Loucy (cell line): ENCODE data around the gene RIMKLB.

Source experiments
- H2AFZ ChIP-seq: fragments of 200-600 bp; sonication (generic); 2 replicates; pipeline ENCODE4 v1.6.0; 2016; ENCODE audit warnings: antibody characterized with exemption, mild to moderate bottlenecking, low read length, moderate library complexity
- H3F3A ChIP-seq: fragments of 200-600 bp; 2 replicates; pipeline ENCODE4 v1.6.0; 2016; ENCODE audit warnings: antibody characterized with exemption, low read depth, mild to moderate bottlenecking
- H3K27me3 ChIP-seq: fragments of 200-600 bp; sonication (generic); 2 replicates; pipeline ENCODE4 v1.6.1; 2014; ENCODE audit warnings: low read length, mild to moderate bottlenecking; ENCODE audit not compliant: insufficient read depth, poor library complexity, severe bottlenecking
- H3K36me3 ChIP-seq: fragments of 200-600 bp; sonication (generic); 2 replicates; pipeline ENCODE4 v1.6.1; 2016; ENCODE audit warnings: low read length; ENCODE audit not compliant: insufficient read depth
- H3K4me1 ChIP-seq: fragments of 200-600 bp; sonication (generic); 2 replicates; pipeline ENCODE4 v1.5.1; 2014; ENCODE audit warnings: low read length, mild to moderate bottlenecking; ENCODE audit not compliant: insufficient read depth, poor library complexity, severe bottlenecking
- H3K4me2 ChIP-seq: fragments of 200-600 bp; sonication (generic); 2 replicates; pipeline ENCODE4 v1.6.0; 2014; ENCODE audit warnings: antibody characterized with exemption, low read length, low read depth, mild to moderate bottlenecking; ENCODE audit not compliant: poor library complexity, severe bottlenecking
- H3K4me3 ChIP-seq: fragments of 200-600 bp; sonication (generic); 2 replicates; pipeline ENCODE4 v1.5.1; 2014; ENCODE audit warnings: low read length, mild to moderate bottlenecking, mixed read lengths; ENCODE audit not compliant: poor library complexity, severe bottlenecking
- H3K79me2 ChIP-seq: fragments of 200-600 bp; sonication (generic); 2 replicates; pipeline ENCODE4 v1.6.1; 2014; ENCODE audit warnings: low read length; ENCODE audit not compliant: insufficient read depth
- H3K9ac ChIP-seq: fragments of 200-600 bp; sonication (generic); 2 replicates; pipeline ENCODE4 v1.6.0; 2014; ENCODE audit warnings: mild to moderate bottlenecking, low read depth, low read length, moderate library complexity; ENCODE audit not compliant: poor library complexity, severe bottlenecking
- H3K9me2 ChIP-seq: fragments of 200-600 bp; sonication (generic); replicated peaks from 2 replicates; pipeline ENCODE4 v1.6.1; 2016; ENCODE audit warnings: low read depth, low read length, mixed read lengths
- H3K9me3 ChIP-seq: fragments of 200-600 bp; sonication (generic); 2 replicates; pipeline ENCODE4 v1.6.1; 2014; ENCODE audit warnings: mild to moderate bottlenecking, antibody characterized with exemption, low read length, low read depth; ENCODE audit not compliant: insufficient read depth
- H4K20me1 ChIP-seq: fragments of 200-600 bp; sonication (generic); 2 replicates; pipeline ENCODE4 v1.6.0; 2014; ENCODE audit warnings: antibody characterized with exemption, low read length, mild to moderate bottlenecking; ENCODE audit not compliant: insufficient read depth, poor library complexity, severe bottlenecking
- CTCF ChIP-seq: fragments of 200-600 bp; sonication (generic); conservative IDR thresholded peaks from 2 replicates; pipeline ENCODE4 v1.5.1; 2014; ENCODE audit warnings: mild to moderate bottlenecking, antibody characterized with exemption, low read length
- EZH2phosphoT487 ChIP-seq: fragments of 200-600 bp; IDR thresholded peaks from 2 replicates; pipeline ENCODE4 v1.6.1; 2018; ENCODE audit warnings: antibody characterized with exemption, mild to moderate bottlenecking, moderate library complexity, borderline replicate concordance

The RIMKLB gene

DNA sequence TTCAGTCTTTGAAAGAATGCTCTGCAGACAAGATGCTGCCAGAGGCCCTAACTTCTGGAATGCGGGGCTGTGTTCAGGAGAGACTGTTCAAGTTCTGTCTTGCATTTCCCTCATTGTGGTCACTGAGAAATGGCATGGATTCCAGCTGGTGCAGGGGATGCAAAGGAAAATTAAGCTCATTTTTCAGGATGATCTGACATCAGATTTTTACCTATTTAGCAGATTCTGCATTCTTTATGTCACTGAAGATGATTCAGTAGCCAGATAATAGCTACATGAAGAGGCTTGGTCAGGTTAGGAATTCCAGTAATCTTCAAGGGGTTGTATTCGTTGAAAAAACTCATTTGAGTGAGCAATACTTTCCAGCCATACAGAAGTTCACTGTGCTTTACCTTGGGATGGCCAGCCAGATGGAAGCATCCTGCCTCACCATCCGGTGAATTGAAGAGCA lies 19.1 kb upstream of the RIMKLB start:
- TF ChIP-seq CTCF (no peak), EZH2phosphoT487 (no peak)
- Histone ChIP-seq H2AFZ (no peak overlapping the region), H3K27me3 (no peaks in the 10 kb centered on the region), H3K9ac (no peak overlapping the region), H3F3A (no peaks in the 10 kb centered on the region), H4K20me1 (no peaks in the 10 kb centered on the region), H3K79me2 (no peaks in the 10 kb centered on the region), H3K9me3 (no peaks in the 10 kb centered on the region), H3K4me2 (no peak overlapping the region), H3K4me1 (peaks cover 23% of the 10 kb centered on the region), H3K4me3 (no peak overlapping the region), H3K9me2 (no peaks in the 10 kb centered on the region), H3K36me3 (no peaks in the 10 kb centered on the region)

- Histone ChIP-seq H3K9me3 (no peaks in the 10 kb centered on the region), H3K9ac (no peak overlapping the region), H2AFZ (no peak overlapping the region), H4K20me1 (no peaks in the 10 kb centered on the region), H3K9me2 (no peaks in the 10 kb centered on the region), H3K4me2 (no peak overlapping the region), H3K4me3 (no peak overlapping the region), H3K36me3 (no peaks in the 10 kb centered on the region), H3K4me1 (peaks cover 17% of the 10 kb centered on the region), H3K79me2 (no peaks in the 10 kb centered on the region), H3K27me3 (no peaks in the 10 kb centered on the region), H3F3A (no peaks in the 10 kb centered on the region)
- TF ChIP-seq EZH2phosphoT487 (no peak), CTCF (peak; percentile 25; the same call in 1 of the 2 replicates)
Measured at GRCh38 chr12:8680533-8680932, 17.3 kb upstream of the RIMKLB start.

DNA sequence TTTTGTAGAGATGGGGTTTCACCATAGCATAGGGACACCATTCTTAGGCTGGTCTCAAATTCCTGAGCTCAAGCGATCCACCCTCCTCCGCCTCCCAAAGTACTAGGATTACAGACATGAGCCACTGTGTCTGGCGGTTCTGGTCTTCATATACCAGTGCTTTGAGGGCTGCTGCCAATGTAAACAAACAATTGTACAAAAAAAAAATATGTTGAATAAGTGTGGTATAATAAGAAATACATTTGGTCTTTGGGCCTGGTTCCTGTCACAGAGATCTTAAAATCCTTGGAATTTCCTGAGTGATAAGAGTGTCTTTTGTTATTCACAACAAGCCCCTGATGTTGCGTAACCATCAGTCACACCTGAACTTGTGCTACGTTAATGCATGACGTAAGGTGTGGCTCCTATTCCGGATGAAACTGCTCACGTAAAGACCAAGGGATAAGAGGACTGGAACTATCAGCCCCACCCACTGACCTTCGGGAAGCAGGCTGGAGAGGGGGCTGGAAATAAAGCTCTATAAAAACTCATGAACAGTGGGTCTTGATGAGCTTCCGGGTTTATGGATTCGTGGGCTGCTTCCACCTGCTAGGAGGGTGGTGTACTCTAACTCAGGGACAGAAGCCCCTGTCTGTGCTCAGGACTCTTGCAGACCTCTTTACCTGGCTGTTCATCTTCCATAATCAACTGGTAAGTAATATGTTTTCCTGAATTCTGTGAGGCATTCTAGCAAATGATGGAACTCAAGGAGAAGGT lies 16.5 kb upstream of the RIMKLB start:
- H3K4me1 ChIP-seq = peaks cover 11% of the 10 kb centered on the region
- no peak overlapping the region for H3K4me3 ChIP-seq
- no peak for TF ChIP-seq EZH2phosphoT487
- H3K4me2 ChIP-seq = no peak overlapping the region
- no peak overlapping the region for H2AFZ ChIP-seq
- H3K9me2 ChIP-seq = no peaks in the 10 kb centered on the region
- no peaks in the 10 kb centered on the region for H3K9me3 ChIP-seq
- no peaks in the 10 kb centered on the region for H3K79me2 ChIP-seq
- no peaks in the 10 kb centered on the region for H3K27me3 ChIP-seq
- no peaks in the 10 kb centered on the region for H4K20me1 ChIP-seq
- H3F3A ChIP-seq = no peaks in the 10 kb centered on the region
- no peaks in the 10 kb centered on the region for H3K36me3 ChIP-seq
- no peak overlapping the region for H3K9ac ChIP-seq

DNA sequence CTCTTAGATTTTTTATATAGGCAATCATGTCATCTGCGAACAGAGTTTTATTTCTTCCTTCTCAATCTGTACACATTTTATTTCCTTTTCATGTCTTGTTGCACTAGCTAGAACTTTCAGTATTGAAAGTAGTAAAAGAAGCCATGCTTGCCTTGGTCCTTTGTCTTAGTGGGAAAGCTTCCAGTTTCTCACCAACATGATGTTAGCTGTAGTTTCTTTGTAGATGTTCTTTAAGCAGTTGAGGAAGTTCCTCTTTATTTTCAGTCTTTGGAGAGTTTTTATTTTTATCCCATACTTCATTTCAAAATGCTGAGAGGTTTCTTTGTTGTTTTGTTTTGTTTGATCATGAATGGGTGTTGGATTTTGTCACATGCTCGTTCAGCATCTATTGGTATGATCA lies 12.7 kb upstream of the RIMKLB start:
- H3K9me2 ChIP-seq = no peaks in the 10 kb centered on the region
- H3K9me3 ChIP-seq = no peaks in the 10 kb centered on the region
- H3K36me3 ChIP-seq = no peaks in the 10 kb centered on the region
- no peaks in the 10 kb centered on the region for H4K20me1 ChIP-seq
- peaks cover 15% of the 10 kb centered on the region for H3K4me1 ChIP-seq
- no peak overlapping the region for H3K9ac ChIP-seq
- H3K4me3 ChIP-seq = no peak overlapping the region
- no peaks in the 10 kb centered on the region for H3K27me3 ChIP-seq
- no peaks in the 10 kb centered on the region for H3F3A ChIP-seq
- no peak overlapping the region for H3K4me2 ChIP-seq
- no peaks in the 10 kb centered on the region for H3K79me2 ChIP-seq
- TF ChIP-seq CTCF = no peak
- TF ChIP-seq EZH2phosphoT487 = no peak
- H2AFZ ChIP-seq = no peak overlapping the region
